ENCODE data around the gene SRGAP2B. TPM values are rescaled to one million over a fixed set of nuclear protein-coding genes. Genes with fewer than 3 reads are reported as not detected.
"Not testable (repeated sequence)": the region's sequence is repeated elsewhere in the genome, so short reads cannot be mapped to it uniquely, and the experiment has no call there.

The SRGAP2B gene
- total RNA-seq, 2 donors from 2014 or later: 7.5 to 9.6 TPM

- WGBS, 2 donors: 100% methylated on average over 1 of the region's 6 CpGs; no CpG with 5 or more reads in 1 of the 2 donors
- intact Hi-C loops (cut with DNase I); ATAC-seq: not testable (repeated sequence)
Measured at GRCh38 chr1:144982802-144983525, 112.2 kb downstream of the SRGAP2B start.

GRCh38 chr1:144981157-144981556, 114.0 kb downstream of the SRGAP2B start:
- H3K36me3 ChIP-seq (replicated peaks in 1 of 2; ENCODE audit: insufficient read depth in 1 of 2, low read depth in 2 of 2); H3K27me3 ChIP-seq; ATAC-seq; DNase-seq; H3K27ac ChIP-seq; intact Hi-C loops (cut with DNase I); H3K4me1 ChIP-seq; H3K4me3 ChIP-seq; H3K9me3 ChIP-seq: not testable (repeated sequence)
- WGBS, 2 donors: 100% methylated on average over 1 of the region's 4 CpGs; no CpG with 5 or more reads in 1 of the 2 donors

More at GRCh38 chr1:144982802-144983525, 112.2 kb downstream of the SRGAP2B start:
- H3K4me1 ChIP-seq; H3K9me3 ChIP-seq; H3K4me3 ChIP-seq; H3K36me3 ChIP-seq (replicated peaks in 1 of 2; ENCODE audit: insufficient read depth in 1 of 2, low read depth in 2 of 2); H3K27ac ChIP-seq; DNase-seq; H3K27me3 ChIP-seq: not testable (repeated sequence)

- H3K9me3 ChIP-seq; intact Hi-C loops (cut with DNase I); H3K4me3 ChIP-seq; H3K27me3 ChIP-seq; H3K27ac ChIP-seq; H3K36me3 ChIP-seq (replicated peaks in 1 of 2; ENCODE audit: insufficient read depth in 1 of 2, low read depth in 2 of 2); H3K4me1 ChIP-seq; DNase-seq: not testable (repeated sequence)
- WGBS, 2 donors: 37% methylated on average over 2 of the region's 5 CpGs; no CpG with 5 or more reads in 1 of the 2 donors
- peak; percentile 60 for ATAC-seq
Measured at GRCh38 chr1:144979960-144980595, 115.0 kb downstream of the SRGAP2B start.

GRCh38 chr1:144977856-144978255, 117.3 kb downstream of the SRGAP2B start:
- H3K9me3 ChIP-seq; H3K36me3 ChIP-seq (replicated peaks in 1 of 2; ENCODE audit: insufficient read depth in 1 of 2, low read depth in 2 of 2); intact Hi-C loops (cut with DNase I); ATAC-seq; H3K4me1 ChIP-seq; H3K4me3 ChIP-seq; H3K27ac ChIP-seq; H3K27me3 ChIP-seq; DNase-seq: not testable (repeated sequence)
- no CpG with 5 or more reads among the region's 2 CpGs for WGBS, 2 donors

- H3K36me3 ChIP-seq (replicated peaks in 1 of 2; ENCODE audit: insufficient read depth in 1 of 2, low read depth in 2 of 2); H3K27ac ChIP-seq; intact Hi-C loops (cut with DNase I); DNase-seq; H3K27me3 ChIP-seq; H3K4me3 ChIP-seq; ATAC-seq; H3K9me3 ChIP-seq; H3K4me1 ChIP-seq: not testable (repeated sequence)
- no CpG with 5 or more reads among the region's 3 CpGs for WGBS, 2 donors
Measured at GRCh38 chr1:144971936-144972335, 123.2 kb downstream of the SRGAP2B start.

GRCh38 chr1:144966488-144966887, 128.6 kb downstream of the SRGAP2B start:
- H3K27ac ChIP-seq; DNase-seq; intact Hi-C loops (cut with DNase I); H3K4me1 ChIP-seq; H3K4me3 ChIP-seq; H3K27me3 ChIP-seq; H3K9me3 ChIP-seq; ATAC-seq; H3K36me3 ChIP-seq (replicated peaks in 1 of 2; ENCODE audit: insufficient read depth in 1 of 2, low read depth in 2 of 2): not testable (repeated sequence)
- 60 to 84% methylated on average over 2 to 3 of the region's 3 CpGs for WGBS, 2 donors

- H3K36me3 ChIP-seq (replicated peaks in 1 of 2; ENCODE audit: insufficient read depth in 1 of 2, low read depth in 2 of 2); intact Hi-C loops (cut with DNase I); ATAC-seq; H3K4me3 ChIP-seq; H3K9me3 ChIP-seq; H3K4me1 ChIP-seq; H3K27ac ChIP-seq; H3K27me3 ChIP-seq; DNase-seq: not testable (repeated sequence)
- no CpG with 5 or more reads among the region's 12 CpGs for WGBS, 2 donors
Measured at GRCh38 chr1:144964765-144965164, 130.4 kb downstream of the SRGAP2B start.

GRCh38 chr1:144964186-144964585, 130.9 kb downstream of the SRGAP2B start:
- H3K4me1 ChIP-seq; H3K27me3 ChIP-seq; H3K27ac ChIP-seq; ATAC-seq; DNase-seq; intact Hi-C loops (cut with DNase I); H3K9me3 ChIP-seq; H3K36me3 ChIP-seq (replicated peaks in 1 of 2; ENCODE audit: insufficient read depth in 1 of 2, low read depth in 2 of 2); H3K4me3 ChIP-seq: not testable (repeated sequence)
- WGBS, 2 donors: 100% methylated on average over 1 of the region's 1 CpG; no CpG with 5 or more reads in 1 of the 2 donors

GRCh38 chr1:144963571-144963970, 131.6 kb downstream of the SRGAP2B start:
- H3K27me3 ChIP-seq; H3K4me1 ChIP-seq; H3K27ac ChIP-seq; ATAC-seq; H3K4me3 ChIP-seq; intact Hi-C loops (cut with DNase I); H3K36me3 ChIP-seq (replicated peaks in 1 of 2; ENCODE audit: insufficient read depth in 1 of 2, low read depth in 2 of 2); H3K9me3 ChIP-seq: not testable (repeated sequence)
- DNase-seq: peak in 1 of 4 donors; percentile 8
- WGBS, 2 donors: 75% methylated on average over 2 of the region's 3 CpGs; no CpG with 5 or more reads in 1 of the 2 donors

- intact Hi-C loops (cut with DNase I): not testable (repeated sequence)
Measured at GRCh38 chr1:144961604-144962583, 133.2 kb downstream of the SRGAP2B start.

GRCh38 chr1:144960929-144961488, 134.1 kb downstream of the SRGAP2B start:
- H3K27ac ChIP-seq; DNase-seq; H3K36me3 ChIP-seq (replicated peaks in 1 of 2; ENCODE audit: insufficient read depth in 1 of 2, low read depth in 2 of 2); ATAC-seq; H3K4me3 ChIP-seq; H3K27me3 ChIP-seq; H3K9me3 ChIP-seq; H3K4me1 ChIP-seq; intact Hi-C loops (cut with DNase I): not testable (repeated sequence)
- WGBS, 2 donors: 88% methylated on average over 1 of the region's 4 CpGs; no CpG with 5 or more reads in 1 of the 2 donors

More at GRCh38 chr1:144961604-144962583, 133.2 kb downstream of the SRGAP2B start:
- H3K27me3 ChIP-seq; H3K27ac ChIP-seq; DNase-seq; ATAC-seq; H3K4me1 ChIP-seq; H3K36me3 ChIP-seq (replicated peaks in 1 of 2; ENCODE audit: insufficient read depth in 1 of 2, low read depth in 2 of 2); H3K4me3 ChIP-seq; H3K9me3 ChIP-seq: not testable (repeated sequence)
- no CpG with 5 or more reads among the region's 9 CpGs for WGBS, 2 donors

Data from body of pancreas (tissue), 4 donors.